NT2/D1 (cell line): ENCODE data around the gene HAUS2.

ENCODE experiments used
- DNase-seq: peaks from one replicate; pipeline ENCODE4 v3.0.0-alpha.2; 2011; ENCODE audit warnings: low read depth, low spot score
- H3K27me3 ChIP-seq: 2 replicates; pipeline ENCODE4 v1.6.0; 2011; ENCODE audit warnings: mild to moderate bottlenecking; ENCODE audit not compliant: insufficient read length, insufficient read depth
- H3K36me3 ChIP-seq: 2 replicates; pipeline ENCODE4 v1.6.1; 2011; ENCODE audit warnings: mild to moderate bottlenecking, low read length, mixed read lengths; ENCODE audit not compliant: insufficient read depth, insufficient read length
- H3K4me1 ChIP-seq: 2 replicates; pipeline ENCODE4 v1.5.1; 2011; ENCODE audit not compliant: insufficient read depth, insufficient read length
- H3K4me3 ChIP-seq: 2 replicates; pipeline ENCODE4 v1.5.1; 2011; ENCODE audit warnings: low read depth; ENCODE audit not compliant: insufficient read length
- H3K9ac ChIP-seq: 2 replicates; pipeline ENCODE4 v1.6.0; 2011; ENCODE audit warnings: low read depth; ENCODE audit not compliant: insufficient read length
- H3K9me3 ChIP-seq: 2 replicates; pipeline ENCODE4 v1.5.1; 2011; ENCODE audit warnings: mild to moderate bottlenecking, low read length; ENCODE audit not compliant: insufficient read depth
- SUZ12 ChIP-seq: IDR thresholded peaks from 2 replicates; pipeline ENCODE4 v1.6.1; 2011; ENCODE audit not compliant: insufficient read length, insufficient read depth; ENCODE audit errors: extremely low read depth
- YY1 ChIP-seq: IDR thresholded peaks from 2 replicates; pipeline ENCODE4 v1.6.1; 2011; ENCODE audit not compliant: insufficient read length, insufficient read depth
- ZNF274 ChIP-seq: IDR thresholded peaks from 2 replicates; pipeline ENCODE4 v1.6.1; 2011; ENCODE audit warnings: mild to moderate bottlenecking, low read depth, low read length

HAUS2 gene

DNA sequence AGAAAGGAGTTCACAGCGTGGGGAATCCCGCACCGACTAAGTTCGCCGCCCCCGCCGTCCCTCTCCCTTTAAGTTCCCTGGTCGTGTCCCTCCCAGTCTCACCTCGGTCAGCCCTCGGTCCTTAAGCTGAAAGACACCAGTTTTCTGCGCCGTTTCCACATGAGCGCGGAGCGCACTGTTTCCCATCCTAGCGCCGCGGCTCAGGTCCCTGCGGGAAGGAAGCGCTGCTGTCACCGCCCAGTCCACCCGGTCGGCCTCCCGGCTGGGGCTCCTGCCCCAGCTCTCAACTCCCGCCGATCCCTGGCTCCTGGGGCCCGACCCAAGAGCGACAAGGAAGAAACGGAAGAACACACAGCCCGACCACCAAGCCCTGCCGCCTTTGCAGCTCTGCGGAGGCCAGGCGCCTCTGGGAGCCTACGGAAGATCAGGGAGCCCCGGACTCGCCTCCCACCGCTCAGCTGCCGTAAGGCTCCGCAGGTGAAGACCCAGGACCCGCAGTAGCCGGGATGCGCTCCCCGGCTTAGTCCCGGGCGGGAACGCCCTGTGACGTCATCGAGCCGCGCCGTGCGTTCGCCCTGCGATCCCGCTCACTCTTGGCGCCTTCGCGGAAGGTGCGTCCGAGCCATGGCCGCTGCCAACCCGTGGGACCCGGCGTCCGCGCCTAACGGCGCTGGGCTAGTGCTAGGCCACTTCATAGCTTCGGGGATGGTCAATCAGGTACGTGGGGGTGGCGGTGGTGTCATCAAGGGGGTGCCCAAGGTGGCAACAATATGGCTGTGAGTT lies at the start of gene HAUS2, which contains the start of gene LRRC57:
HAUS2 (plus strand) TSS at position 590 of the 783 bp plus-strand sequence; CDS start at position 625, 35 bp downstream.
LRRC57 (minus strand) TSS at position 545 of the 783 bp plus-strand sequence; CDS start at position 186, 359 bp downstream.
- TF ChIP-seq YY1 (peak; percentile 41), SUZ12 (no peak)
- Histone ChIP-seq H3K4me3 (peak within 1 kb of the TSS; percentile 95), H3K36me3 (peaks cover 30% of the 10 kb centered on the region), H3K9ac (peak within 1 kb of the TSS; percentile 97), H3K4me1 (no peaks in the 10 kb centered on the region), H3K27me3 (no peaks in the 10 kb centered on the region), H3K9me3 (no peaks in the 10 kb centered on the region)
- DNase-seq: peak; percentile 68

DNA sequence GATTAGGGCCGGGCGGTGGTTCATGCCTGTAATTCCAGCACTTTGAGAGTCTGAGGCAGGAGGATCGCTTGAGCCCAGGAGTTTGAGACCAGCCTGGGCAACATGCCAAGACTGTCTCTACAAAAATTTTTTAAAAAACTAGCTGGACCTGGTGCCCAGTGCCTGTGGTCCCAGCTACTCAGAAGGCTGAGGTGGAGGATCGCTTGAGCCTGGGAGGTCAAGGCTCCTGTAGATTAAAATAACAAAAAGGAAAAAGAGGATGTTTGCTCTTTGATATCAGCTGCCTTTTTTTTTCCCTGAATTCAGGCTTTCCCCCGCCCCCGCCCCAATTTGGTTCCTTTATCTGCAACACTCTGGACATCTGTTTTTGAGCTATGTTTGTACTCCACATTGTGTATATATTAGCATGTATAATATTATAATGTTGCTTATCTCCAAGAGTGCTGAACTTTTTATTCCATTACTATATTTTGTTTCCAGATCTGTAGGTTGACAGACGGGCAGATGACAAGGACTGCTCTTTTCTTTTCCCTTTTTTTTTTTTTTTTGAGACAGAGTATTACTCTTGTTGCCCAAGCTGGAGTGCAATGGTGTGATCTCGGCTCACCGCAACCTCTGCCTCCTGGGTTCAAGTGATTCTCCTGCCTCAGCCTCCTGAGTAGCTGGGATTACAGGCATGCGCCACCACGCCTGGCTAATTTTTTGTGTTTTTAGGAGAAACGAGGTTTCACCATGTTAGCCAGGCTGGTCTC lies 48.6 kb upstream of the HAUS2 start:
- no peak for DNase-seq
- Histone ChIP-seq H3K4me3 (no peak overlapping the region), H3K36me3 (no peaks in the 10 kb centered on the region), H3K4me1 (no peaks in the 10 kb centered on the region), H3K9ac (no peak overlapping the region), H3K9me3 (no peaks in the 10 kb centered on the region), H3K27me3 (no peaks in the 10 kb centered on the region)
- TF ChIP-seq SUZ12 (no peak), ZNF274 (no peak), YY1 (no peak)

DNA sequence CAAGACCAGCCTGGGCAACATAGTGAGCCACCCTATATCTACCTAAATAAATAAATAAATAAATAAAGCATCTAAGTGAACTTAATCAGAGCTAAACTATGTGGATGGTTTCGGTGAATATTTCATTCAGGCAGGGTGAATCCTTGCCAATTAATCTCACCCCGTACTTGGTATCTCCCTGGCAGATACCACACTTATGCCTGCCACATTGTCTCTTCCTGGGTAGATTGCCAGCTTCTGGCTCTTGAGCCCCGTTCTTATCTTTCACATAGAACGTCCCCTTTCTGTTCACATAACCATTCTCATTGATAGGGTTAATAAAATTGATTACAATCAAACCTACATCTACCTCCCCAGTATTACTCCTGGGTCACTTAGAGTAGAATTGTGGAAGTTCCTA lies 46.2 kb upstream of the HAUS2 start:
- Histone ChIP-seq H3K9me3 (no peaks in the 10 kb centered on the region), H3K4me3 (no peak overlapping the region), H3K36me3 (peaks cover 5% of the 10 kb centered on the region), H3K4me1 (peaks cover 2% of the 10 kb centered on the region), H3K27me3 (no peaks in the 10 kb centered on the region), H3K9ac (no peak overlapping the region)
- no peak for DNase-seq
- TF ChIP-seq SUZ12 (no peak), YY1 (no peak), ZNF274 (no peak)

DNA sequence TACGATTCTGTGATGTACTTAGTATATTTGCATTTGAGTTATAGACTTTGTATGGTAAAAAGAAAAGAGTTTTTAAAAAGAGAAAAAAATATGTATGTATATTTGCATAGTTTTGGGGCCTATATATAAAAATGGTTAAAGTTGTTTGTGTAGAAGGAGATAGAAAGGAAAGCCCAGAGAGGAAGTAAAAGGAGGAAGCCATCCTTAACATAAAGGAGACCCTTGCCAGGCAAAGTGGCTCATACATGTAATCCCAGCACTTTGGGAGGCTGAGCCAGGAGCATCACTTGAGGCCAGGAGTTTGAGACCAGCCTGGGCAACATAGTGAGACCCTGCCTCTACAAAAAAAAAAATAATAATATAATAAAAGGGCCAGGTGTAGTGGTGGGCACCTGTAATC lies 44.8 kb upstream of the HAUS2 start:
- Histone ChIP-seq H3K9ac (no peak overlapping the region), H3K4me1 (peaks cover 2% of the 10 kb centered on the region), H3K9me3 (no peaks in the 10 kb centered on the region), H3K36me3 (peaks cover 5% of the 10 kb centered on the region), H3K4me3 (no peak overlapping the region), H3K27me3 (no peaks in the 10 kb centered on the region)
- no peak for TF ChIP-seq YY1
- TF ChIP-seq ZNF274: no peak
- TF ChIP-seq SUZ12: no peak
- DNase-seq: no peak

DNA sequence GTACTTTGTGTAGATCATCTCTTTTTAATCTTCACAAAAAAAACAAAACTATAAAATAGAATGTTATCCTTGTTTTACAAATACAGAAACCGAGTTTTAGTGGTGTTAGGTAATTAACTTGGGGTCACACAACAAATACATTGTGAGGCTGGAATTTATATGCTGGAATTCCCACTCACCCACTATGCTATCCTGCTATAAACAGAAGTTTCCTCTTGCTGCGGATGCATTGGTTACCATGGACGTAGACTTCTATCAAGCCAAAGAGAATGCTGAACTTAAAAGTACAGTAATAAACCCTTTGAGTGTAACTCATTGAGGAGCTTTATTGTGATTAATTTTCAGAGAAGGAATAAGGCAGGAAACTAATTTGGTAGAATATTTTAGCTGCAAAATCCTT lies 44.0 kb upstream of the HAUS2 start:
- H3K9me3 ChIP-seq: no peaks in the 10 kb centered on the region
- H3K27me3 ChIP-seq: no peaks in the 10 kb centered on the region
- no peak overlapping the region for H3K9ac ChIP-seq
- H3K36me3 ChIP-seq: peaks cover 5% of the 10 kb centered on the region
- H3K4me3 ChIP-seq: no peak overlapping the region
- H3K4me1 ChIP-seq: peaks cover 2% of the 10 kb centered on the region
- DNase-seq: no peak
- no peak for TF ChIP-seq YY1
- TF ChIP-seq ZNF274: no peak
- TF ChIP-seq SUZ12: no peak

DNA sequence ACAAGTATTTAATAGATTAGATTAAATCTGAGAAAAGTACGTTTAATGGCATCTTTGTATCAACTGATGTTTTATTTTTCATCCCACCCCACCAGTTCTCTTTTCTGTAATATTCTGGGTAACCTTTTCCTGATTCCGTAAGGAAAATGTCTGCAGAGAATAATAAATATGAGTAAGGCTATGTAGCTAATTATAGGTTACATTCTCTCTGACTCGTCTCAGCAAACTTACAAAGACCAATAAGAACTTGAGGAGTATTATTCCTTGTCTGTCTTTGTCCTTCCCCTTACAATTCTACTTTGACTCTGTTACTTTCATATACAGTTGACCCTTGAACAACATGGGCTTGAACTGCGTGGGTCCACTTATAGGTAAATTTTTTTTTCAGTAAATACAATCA lies 41.1 kb upstream of the HAUS2 start:
- Histone ChIP-seq H3K27me3 (no peaks in the 10 kb centered on the region), H3K36me3 (peaks cover 5% of the 10 kb centered on the region), H3K9me3 (no peaks in the 10 kb centered on the region), H3K4me1 (peaks cover 2% of the 10 kb centered on the region), H3K4me3 (no peak overlapping the region), H3K9ac (no peak overlapping the region)
- no peak for DNase-seq
- TF ChIP-seq SUZ12: no peak
- no peak for TF ChIP-seq YY1
- no peak for TF ChIP-seq ZNF274

DNA sequence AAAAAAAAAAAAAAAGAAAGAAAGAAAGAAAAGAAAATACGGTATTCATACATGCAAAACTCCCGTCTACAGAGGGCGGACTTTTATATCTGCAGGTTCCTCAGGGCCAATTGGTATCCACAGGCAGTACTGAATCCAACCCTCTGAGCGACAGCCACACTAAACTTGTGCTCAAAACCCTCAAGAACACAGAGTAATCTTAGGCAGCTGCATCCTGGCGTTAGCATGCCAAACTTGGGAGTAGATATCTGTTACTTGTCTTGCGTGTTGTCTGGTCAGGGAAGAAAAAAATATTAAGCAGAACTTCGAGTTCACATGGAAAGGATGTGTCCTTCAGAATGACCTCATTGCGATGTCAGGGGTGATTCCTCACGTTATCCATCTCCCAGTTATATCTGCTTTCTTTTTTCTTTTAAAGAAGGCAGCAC lies 40.4 kb upstream of the HAUS2 start:
- no peak for DNase-seq
- Histone ChIP-seq H3K9ac (no peak overlapping the region), H3K9me3 (no peaks in the 10 kb centered on the region), H3K4me1 (peaks cover 2% of the 10 kb centered on the region), H3K27me3 (no peaks in the 10 kb centered on the region), H3K36me3 (peaks cover 5% of the 10 kb centered on the region), H3K4me3 (no peak overlapping the region)
- TF ChIP-seq YY1: no peak
- TF ChIP-seq ZNF274: no peak
- TF ChIP-seq SUZ12: no peak
